ENCODE results near the gene PDZRN4. TPM values are rescaled to one million over a fixed set of nuclear protein-coding genes. Genes with fewer than 3 reads are reported as not detected.

The PDZRN4 gene
- total and polyA plus RNA-seq, 2 of the 4 experiments (the other 2 are of a cell fraction): not detected

DNA sequence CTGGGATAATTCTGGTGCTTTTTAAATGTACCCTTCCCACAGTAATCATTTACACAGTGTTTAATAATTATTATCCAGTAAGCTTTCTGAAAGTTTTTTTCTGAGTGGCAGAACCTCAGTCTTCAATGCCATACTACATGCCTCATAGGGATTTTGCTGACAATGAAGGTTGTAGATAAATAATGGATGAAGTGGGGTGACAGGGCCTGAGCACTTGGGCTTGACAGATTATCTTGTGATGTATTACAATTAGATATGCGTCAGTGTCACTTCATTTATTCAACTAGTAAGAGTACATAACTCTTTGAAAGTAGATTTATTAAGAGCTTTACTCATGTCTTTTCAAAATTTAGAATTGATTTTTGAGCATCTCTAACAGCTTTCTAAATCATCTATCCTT lies 176.1 kb downstream of the PDZRN4 start:
- H3K9ac ChIP-seq (ENCODE audit: low read depth, low read length): no peak overlapping the region
- no peak overlapping the region for H3K14ac ChIP-seq (replicated peaks; ENCODE audit: low read depth, low read length)
- no peak overlapping the region for H3K4me3 ChIP-seq (ENCODE audit: insufficient read depth, low read depth, low read length)
- BruUV-seq (replicated peaks): no TSS peak
- no peak overlapping the region for H4K8ac ChIP-seq (ENCODE audit: low read depth in 2 of 2, low read length in 2 of 2)
- CTCF ChIA-PET: no interaction called here
- no peak overlapping the region for H2BK20ac ChIP-seq (ENCODE audit: low read depth, low read length)
- no peak for DNase-seq
- H2AFZ ChIP-seq (replicated peaks; ENCODE audit: low read length, poor library complexity): no peak overlapping the region
- no peaks in the 10 kb centered on the region for H3K9me3 ChIP-seq (ENCODE audit: control insufficient read depth, insufficient read depth, low read length)
- H2AK5ac ChIP-seq (ENCODE audit: low read depth, low read length): no peak overlapping the region
- no peak overlapping the region for H3K56ac ChIP-seq (ENCODE audit: extremely low read depth, insufficient read depth, low read length)
- ATAC-seq (ENCODE audit: low read depth): no peak
- dilution Hi-C loops (cut with HindIII; ENCODE audit: low sequenced_read_pairs, unreplicated experiment): no loop called here
- no peak overlapping the region for H3K4ac ChIP-seq (ENCODE audit: low read depth, low read length)
- no peaks in the 10 kb centered on the region for H3K79me1 ChIP-seq (ENCODE audit: low read depth in 1 of 2, low read length in 2 of 2)
- no peaks in the 10 kb centered on the region for H3K9me1 ChIP-seq (ENCODE audit: insufficient read depth, low read length)
- no peaks in the 10 kb centered on the region for H3K36me3 ChIP-seq (ENCODE audit: control insufficient read depth, insufficient read depth, low read length)
- no peaks in the 10 kb centered on the region for H4K20me1 ChIP-seq (ENCODE audit: insufficient read depth, low read length)
- H4K91ac ChIP-seq (ENCODE audit: insufficient read depth, low read depth, low read length): no peak overlapping the region
- no peak overlapping the region for H3K18ac ChIP-seq (ENCODE audit: low read depth, low read length)
- H2BK120ac ChIP-seq (ENCODE audit: low read depth, low read length): no peak overlapping the region
- POLR2A ChIA-PET (ENCODE audit: unreplicated experiment): interaction anchor here (0.6 kb wide), 1 partner anchor 26 kb away, joined by 3 read pairs; no protein-coding TSS in a partner anchor
- H3K4me2 ChIP-seq (ENCODE audit: low read depth, low read length): no peak overlapping the region
- intact Hi-C loops (cut with micrococcal nuclease): no loop called here
- H2AK9ac ChIP-seq (replicated peaks; ENCODE audit: low read depth, low read length, poor library complexity): no peak overlapping the region
- no peaks in the 10 kb centered on the region for H3K27me3 ChIP-seq (ENCODE audit: control insufficient read depth, insufficient read depth, low read length)
- no peak overlapping the region for H3K23ac ChIP-seq (ENCODE audit: low read depth, low read length)
- in situ Hi-C loops (cut with MboI; ENCODE audit: low sequenced_read_pairs): no loop called here
- H3K4me1 ChIP-seq (ENCODE audit: control insufficient read depth, insufficient read depth, low read length): no peaks in the 10 kb centered on the region
- H2BK5ac ChIP-seq (ENCODE audit: low read depth, low read length, poor library complexity, severe bottlenecking): no peak overlapping the region
- no peak overlapping the region for H4K5ac ChIP-seq (ENCODE audit: low read depth, low read length)
- H2BK15ac ChIP-seq (ENCODE audit: low read depth, low read length): no peak overlapping the region
- TF ChIP-seq CHD1 (IDR thresholded peaks at IDR 0.05; ENCODE audit: low read depth, low read length): no peak
- no peak for TF ChIP-seq POLR2A (IDR thresholded peaks at IDR 0.05; ENCODE audit: low read depth, low read length)
- no peak for TF ChIP-seq NFE2L2 (IDR thresholded peaks at IDR 0.05; ENCODE audit: low read depth, low read length)
- TF ChIP-seq FOS (IDR thresholded peaks at IDR 0.05; ENCODE audit: low read depth, low read length): no peak
- no peak for TF ChIP-seq MAZ (IDR thresholded peaks at IDR 0.05; ENCODE audit: borderline replicate concordance, low read depth, low read length)
- TF ChIP-seq USF2 (IDR thresholded peaks at IDR 0.05; ENCODE audit: low read depth, low read length): no peak
- no peak for TF ChIP-seq RCOR1 (IDR thresholded peaks at IDR 0.05; ENCODE audit: insufficient replicate concordance, low read length)
- no peak for TF ChIP-seq MAFK (IDR thresholded peaks at IDR 0.05; ENCODE audit: low read depth, low read length)
- TF ChIP-seq RFX5 (IDR thresholded peaks at IDR 0.05; ENCODE audit: low read depth, low read length): no peak
- no peak for TF ChIP-seq BHLHE40 (IDR thresholded peaks at IDR 0.05; ENCODE audit: low read depth, low read length)
- no peak for TF ChIP-seq RAD21 (IDR thresholded peaks at IDR 0.05; ENCODE audit: low read length)
- no peak for TF ChIP-seq SMC3 (IDR thresholded peaks at IDR 0.05; ENCODE audit: low read depth, low read length)
- TF ChIP-seq CEBPB (IDR thresholded peaks at IDR 0.05; ENCODE audit: low read depth, low read length): no peak
- no peak for TF ChIP-seq ELK1 (IDR thresholded peaks at IDR 0.05; ENCODE audit: borderline replicate concordance, low read depth, low read length)
- TF ChIP-seq MXI1 (IDR thresholded peaks at IDR 0.05; ENCODE audit: borderline replicate concordance, low read depth, low read length): no peak
- no peak for TF ChIP-seq CTCF (conservative IDR thresholded peaks at IDR 0.05; ENCODE audit: low read depth, low read length)
- no CpG with 5 or more reads among the region's 1 CpG for WGBS, 2 experiments (ENCODE audit: extremely low coverage in 2 of 2, insufficient read length in 1 of 2)
- H3K27ac ChIP-seq (ENCODE audit: insufficient read depth, low read length): no peak overlapping the region

Measured in IMR-90 (cell line).